ENCODE measurements around the gene ANKRD49.

ANKRD49 gene

GRCh38 chr11:94537031-94537600 is 43.3 kb downstream of the ANKRD49 start:
- Histone ChIP-seq H3K4me1 (ENCODE audit: control insufficient read depth, insufficient read depth, low read length, poor library complexity, severe bottlenecking) (no peaks in the 10 kb centered on the region), H3K36me3 (ENCODE audit: control insufficient read depth, insufficient read depth, low read length) (no peaks in the 10 kb centered on the region), H3K9me3 (ENCODE audit: control insufficient read depth, low read length) (no peaks in the 10 kb centered on the region), H3K27me3 (replicated peaks; ENCODE audit: control insufficient read depth, insufficient read depth, low read length, poor library complexity, severe bottlenecking) (no peaks in the 10 kb centered on the region), H3K27ac (ENCODE audit: insufficient read depth, low read length, poor library complexity, severe bottlenecking) (no peak overlapping the region), H3K4me3 (ENCODE audit: insufficient read depth, low read depth, low read length, poor library complexity, severe bottlenecking) (no peak overlapping the region)
- DNase-seq: no peak

- H3K4me3 ChIP-seq (ENCODE audit: insufficient read depth, low read depth, low read length, poor library complexity, severe bottlenecking): no peak overlapping the region
- no peaks in the 10 kb centered on the region for H3K9me3 ChIP-seq (ENCODE audit: control insufficient read depth, low read length)
- peaks cover 4% of the 10 kb centered on the region for H3K4me1 ChIP-seq (ENCODE audit: control insufficient read depth, insufficient read depth, low read length, poor library complexity, severe bottlenecking)
- no peak for DNase-seq
- H3K27ac ChIP-seq (ENCODE audit: insufficient read depth, low read length, poor library complexity, severe bottlenecking): no peak overlapping the region
- H3K27me3 ChIP-seq (replicated peaks; ENCODE audit: control insufficient read depth, insufficient read depth, low read length, poor library complexity, severe bottlenecking): no peaks in the 10 kb centered on the region
- no peaks in the 10 kb centered on the region for H3K36me3 ChIP-seq (ENCODE audit: control insufficient read depth, insufficient read depth, low read length)
Measured at GRCh38 chr11:94539420-94539819, 45.6 kb downstream of the ANKRD49 start.

DNA sequence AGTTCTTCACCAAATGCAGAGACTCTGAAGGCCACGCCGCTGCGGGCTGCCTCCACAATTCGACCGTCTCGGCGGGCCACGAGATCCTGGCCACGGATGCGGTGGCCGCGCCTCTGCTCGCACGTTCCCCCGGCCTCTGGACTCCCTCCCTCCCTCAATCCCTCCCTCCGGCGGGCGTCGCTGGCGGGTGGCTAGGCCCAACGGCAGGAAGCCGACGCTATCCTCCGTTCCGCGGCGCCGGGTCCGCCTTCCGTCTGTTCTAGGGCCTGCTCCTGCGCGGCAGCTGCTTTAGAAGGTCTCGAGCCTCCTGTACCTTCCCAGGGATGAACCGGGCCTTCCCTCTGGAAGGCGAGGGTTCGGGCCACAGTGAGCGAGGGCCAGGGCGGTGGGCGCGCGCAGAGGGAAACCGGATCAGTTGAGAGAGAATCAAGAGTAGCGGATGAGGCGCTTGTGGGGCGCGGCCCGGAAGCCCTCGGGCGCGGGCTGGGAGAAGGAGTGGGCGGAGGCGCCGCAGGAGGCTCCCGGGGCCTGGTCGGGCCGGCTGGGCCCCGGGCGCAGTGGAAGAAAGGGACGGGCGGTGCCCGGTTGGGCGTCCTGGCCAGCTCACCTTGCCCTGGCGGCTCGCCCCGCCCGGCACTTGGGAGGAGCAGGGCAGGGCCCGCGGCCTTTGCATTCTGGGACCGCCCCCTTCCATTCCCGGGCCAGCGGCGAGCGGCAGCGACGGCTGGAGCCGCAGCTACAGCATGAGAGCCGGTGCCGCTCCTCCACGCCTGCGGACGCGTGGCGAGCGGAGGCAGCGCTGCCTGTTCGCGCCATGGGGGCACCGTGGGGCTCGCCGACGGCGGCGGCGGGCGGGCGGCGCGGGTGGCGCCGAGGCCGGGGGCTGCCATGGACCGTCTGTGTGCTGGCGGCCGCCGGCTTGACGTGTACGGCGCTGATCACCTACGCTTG is 50.2 kb downstream of the ANKRD49 start, which contains the start of gene FUT4:
Gene FUT4 (plus strand): TSS at position 227 of the 951 bp plus-strand sequence. CDS start 213 bp downstream, at position 440.
- no peaks in the 10 kb centered on the region for H3K36me3 ChIP-seq (ENCODE audit: control insufficient read depth, insufficient read depth, low read length)

GRCh38 chr11:94544646-94545263 is 51.0 kb downstream of the ANKRD49 start:
- H3K27me3 ChIP-seq (replicated peaks; ENCODE audit: control insufficient read depth, insufficient read depth, low read length, poor library complexity, severe bottlenecking): no peaks in the 10 kb centered on the region
- no peaks in the 10 kb centered on the region for H3K36me3 ChIP-seq (ENCODE audit: control insufficient read depth, insufficient read depth, low read length)
- no peak for DNase-seq
- H3K4me1 ChIP-seq (ENCODE audit: control insufficient read depth, insufficient read depth, low read length, poor library complexity, severe bottlenecking): peaks cover 16% of the 10 kb centered on the region
- H3K27ac ChIP-seq (ENCODE audit: insufficient read depth, low read length, poor library complexity, severe bottlenecking): peak overlapping the region; percentile 83
- H3K9me3 ChIP-seq (ENCODE audit: control insufficient read depth, low read length): no peaks in the 10 kb centered on the region
- peak overlapping the region; percentile 87 for H3K4me3 ChIP-seq (ENCODE audit: insufficient read depth, low read depth, low read length, poor library complexity, severe bottlenecking)

More for the DNA sequence above, 50.2 kb downstream of the ANKRD49 start, which contains the start of gene FUT4:
- Histone ChIP-seq H3K9me3 (ENCODE audit: control insufficient read depth, low read length) (no peaks in the 10 kb centered on the region), H3K27ac (ENCODE audit: insufficient read depth, low read length, poor library complexity, severe bottlenecking) (peak within 1 kb of the TSS; percentile 83), H3K4me1 (ENCODE audit: control insufficient read depth, insufficient read depth, low read length, poor library complexity, severe bottlenecking) (peaks cover 16% of the 10 kb centered on the region), H3K27me3 (replicated peaks; ENCODE audit: control insufficient read depth, insufficient read depth, low read length, poor library complexity, severe bottlenecking) (no peaks in the 10 kb centered on the region), H3K4me3 (ENCODE audit: insufficient read depth, low read depth, low read length, poor library complexity, severe bottlenecking) (peak within 1 kb of the TSS; percentile 87)
- peak; percentile 42 to 59 (median 54) for DNase-seq

GRCh38 chr11:94545264-94546161 is 51.7 kb downstream of the ANKRD49 start:
- no peak for DNase-seq
- H3K36me3 ChIP-seq (ENCODE audit: control insufficient read depth, insufficient read depth, low read length): no peaks in the 10 kb centered on the region
- H3K4me1 ChIP-seq (ENCODE audit: control insufficient read depth, insufficient read depth, low read length, poor library complexity, severe bottlenecking): peaks cover 16% of the 10 kb centered on the region
- peak overlapping the region; percentile 87 for H3K4me3 ChIP-seq (ENCODE audit: insufficient read depth, low read depth, low read length, poor library complexity, severe bottlenecking)
- H3K27ac ChIP-seq (ENCODE audit: insufficient read depth, low read length, poor library complexity, severe bottlenecking): no peak overlapping the region
- H3K9me3 ChIP-seq (ENCODE audit: control insufficient read depth, low read length): no peaks in the 10 kb centered on the region
- no peaks in the 10 kb centered on the region for H3K27me3 ChIP-seq (replicated peaks; ENCODE audit: control insufficient read depth, insufficient read depth, low read length, poor library complexity, severe bottlenecking)

- DNase-seq: no peak
- H3K4me3 ChIP-seq (ENCODE audit: insufficient read depth, low read depth, low read length, poor library complexity, severe bottlenecking): no peak overlapping the region
Measured at GRCh38 chr11:94546162-94546470, 52.3 kb downstream of the ANKRD49 start.

DNA sequence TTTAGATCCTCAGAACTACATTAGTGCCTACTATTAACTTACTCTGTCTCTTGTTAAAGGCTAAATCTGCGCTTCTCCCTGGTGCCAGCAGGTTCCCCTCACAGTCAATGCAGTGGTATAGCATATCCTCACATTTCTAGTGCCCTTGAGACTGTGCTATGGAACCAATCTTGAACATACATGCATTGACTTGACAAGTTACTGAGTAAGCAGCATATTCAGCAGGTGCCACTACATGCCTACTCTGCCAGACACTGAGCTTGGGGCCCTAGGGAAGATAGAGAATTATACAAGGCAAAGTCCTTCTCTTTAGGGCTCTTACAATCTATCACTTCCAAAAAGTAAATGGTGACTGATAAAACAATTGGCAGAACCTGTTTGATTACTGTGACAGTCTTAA is 53.1 kb downstream of the ANKRD49 start:
- DNase-seq: no peak
- Histone ChIP-seq H3K27me3 (replicated peaks; ENCODE audit: control insufficient read depth, insufficient read depth, low read length, poor library complexity, severe bottlenecking) (no peaks in the 10 kb centered on the region), H3K4me3 (ENCODE audit: insufficient read depth, low read depth, low read length, poor library complexity, severe bottlenecking) (no peak overlapping the region), H3K4me1 (ENCODE audit: control insufficient read depth, insufficient read depth, low read length, poor library complexity, severe bottlenecking) (peaks cover 16% of the 10 kb centered on the region), H3K36me3 (ENCODE audit: control insufficient read depth, insufficient read depth, low read length) (no peaks in the 10 kb centered on the region), H3K27ac (ENCODE audit: insufficient read depth, low read length, poor library complexity, severe bottlenecking) (no peak overlapping the region), H3K9me3 (ENCODE audit: control insufficient read depth, low read length) (no peaks in the 10 kb centered on the region)

More at GRCh38 chr11:94546162-94546470, 52.3 kb downstream of the ANKRD49 start:
- Histone ChIP-seq H3K4me1 (ENCODE audit: control insufficient read depth, insufficient read depth, low read length, poor library complexity, severe bottlenecking) (peaks cover 16% of the 10 kb centered on the region), H3K9me3 (ENCODE audit: control insufficient read depth, low read length) (no peaks in the 10 kb centered on the region), H3K27me3 (replicated peaks; ENCODE audit: control insufficient read depth, insufficient read depth, low read length, poor library complexity, severe bottlenecking) (no peaks in the 10 kb centered on the region), H3K36me3 (ENCODE audit: control insufficient read depth, insufficient read depth, low read length) (no peaks in the 10 kb centered on the region), H3K27ac (ENCODE audit: insufficient read depth, low read length, poor library complexity, severe bottlenecking) (no peak overlapping the region)

GRCh38 chr11:94549146-94549545 is 55.4 kb downstream of the ANKRD49 start:
- no peaks in the 10 kb centered on the region for H3K9me3 ChIP-seq (ENCODE audit: control insufficient read depth, low read length)
- H3K27me3 ChIP-seq (replicated peaks; ENCODE audit: control insufficient read depth, insufficient read depth, low read length, poor library complexity, severe bottlenecking): no peaks in the 10 kb centered on the region
- peaks cover 13% of the 10 kb centered on the region for H3K4me1 ChIP-seq (ENCODE audit: control insufficient read depth, insufficient read depth, low read length, poor library complexity, severe bottlenecking)
- no peaks in the 10 kb centered on the region for H3K36me3 ChIP-seq (ENCODE audit: control insufficient read depth, insufficient read depth, low read length)
- H3K27ac ChIP-seq (ENCODE audit: insufficient read depth, low read length, poor library complexity, severe bottlenecking): no peak overlapping the region
- no peak for DNase-seq
- no peak overlapping the region for H3K4me3 ChIP-seq (ENCODE audit: insufficient read depth, low read depth, low read length, poor library complexity, severe bottlenecking)
